HG02623 (cell line): ENCODE data around the gene NASP.
A peak's percentile ranks its signal among the peaks of the same experiment; 100 is the strongest.

Experiments used
- ATAC-seq: cut with Tn5 transposase; IDR thresholded peaks from one replicate; pipeline ENCODE4 v1.9.1; 2021; ENCODE audit warnings: moderate library complexity; ENCODE audit not compliant: unreplicated experiment

The NASP gene, protein sequence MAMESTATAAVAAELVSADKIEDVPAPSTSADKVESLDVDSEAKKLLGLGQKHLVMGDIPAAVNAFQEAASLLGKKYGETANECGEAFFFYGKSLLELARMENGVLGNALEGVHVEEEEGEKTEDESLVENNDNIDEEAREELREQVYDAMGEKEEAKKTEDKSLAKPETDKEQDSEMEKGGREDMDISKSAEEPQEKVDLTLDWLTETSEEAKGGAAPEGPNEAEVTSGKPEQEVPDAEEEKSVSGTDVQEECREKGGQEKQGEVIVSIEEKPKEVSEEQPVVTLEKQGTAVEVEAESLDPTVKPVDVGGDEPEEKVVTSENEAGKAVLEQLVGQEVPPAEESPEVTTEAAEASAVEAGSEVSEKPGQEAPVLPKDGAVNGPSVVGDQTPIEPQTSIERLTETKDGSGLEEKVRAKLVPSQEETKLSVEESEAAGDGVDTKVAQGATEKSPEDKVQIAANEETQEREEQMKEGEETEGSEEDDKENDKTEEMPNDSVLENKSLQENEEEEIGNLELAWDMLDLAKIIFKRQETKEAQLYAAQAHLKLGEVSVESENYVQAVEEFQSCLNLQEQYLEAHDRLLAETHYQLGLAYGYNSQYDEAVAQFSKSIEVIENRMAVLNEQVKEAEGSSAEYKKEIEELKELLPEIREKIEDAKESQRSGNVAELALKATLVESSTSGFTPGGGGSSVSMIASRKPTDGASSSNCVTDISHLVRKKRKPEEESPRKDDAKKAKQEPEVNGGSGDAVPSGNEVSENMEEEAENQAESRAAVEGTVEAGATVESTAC

DNA sequence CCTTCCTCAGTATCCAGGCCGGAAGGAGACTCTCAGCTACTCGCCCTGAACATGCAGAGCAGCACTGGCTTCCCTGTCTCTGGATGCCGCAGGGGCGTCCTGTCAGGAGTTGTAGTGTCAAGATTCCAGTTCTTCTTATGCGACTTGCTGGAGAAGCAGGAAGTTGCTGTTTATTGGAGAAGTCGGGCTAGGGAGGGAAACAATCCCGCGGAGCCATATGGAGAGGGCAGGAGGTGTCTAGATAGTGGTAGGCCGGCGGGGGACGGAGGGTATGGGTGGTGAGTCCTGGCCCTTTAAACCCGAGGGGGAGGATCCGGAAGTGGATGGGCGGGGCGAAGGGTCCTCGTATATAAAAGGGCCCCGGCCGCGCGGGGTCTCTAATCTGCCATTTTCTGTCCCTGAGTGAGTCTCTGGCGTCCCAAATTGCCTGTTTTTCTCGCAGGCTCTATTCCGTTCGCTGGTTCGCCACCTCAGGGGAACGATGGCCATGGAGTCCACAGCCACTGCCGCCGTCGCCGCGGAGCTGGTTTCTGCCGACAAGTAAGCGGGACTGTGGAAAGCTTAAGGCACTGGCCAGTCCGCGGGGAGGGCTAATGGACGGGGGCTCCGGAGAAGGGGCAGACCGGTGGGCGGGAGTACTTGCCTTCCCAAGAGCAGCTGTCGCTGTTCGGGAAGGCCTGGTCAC lies at the start of gene NASP:
Gene NASP, plus strand, starts transcription at position 376 of the 685 bp plus-strand sequence. Its CDS starts 106 bp downstream, at position 482.
- peak; percentile 37 for ATAC-seq

DNA sequence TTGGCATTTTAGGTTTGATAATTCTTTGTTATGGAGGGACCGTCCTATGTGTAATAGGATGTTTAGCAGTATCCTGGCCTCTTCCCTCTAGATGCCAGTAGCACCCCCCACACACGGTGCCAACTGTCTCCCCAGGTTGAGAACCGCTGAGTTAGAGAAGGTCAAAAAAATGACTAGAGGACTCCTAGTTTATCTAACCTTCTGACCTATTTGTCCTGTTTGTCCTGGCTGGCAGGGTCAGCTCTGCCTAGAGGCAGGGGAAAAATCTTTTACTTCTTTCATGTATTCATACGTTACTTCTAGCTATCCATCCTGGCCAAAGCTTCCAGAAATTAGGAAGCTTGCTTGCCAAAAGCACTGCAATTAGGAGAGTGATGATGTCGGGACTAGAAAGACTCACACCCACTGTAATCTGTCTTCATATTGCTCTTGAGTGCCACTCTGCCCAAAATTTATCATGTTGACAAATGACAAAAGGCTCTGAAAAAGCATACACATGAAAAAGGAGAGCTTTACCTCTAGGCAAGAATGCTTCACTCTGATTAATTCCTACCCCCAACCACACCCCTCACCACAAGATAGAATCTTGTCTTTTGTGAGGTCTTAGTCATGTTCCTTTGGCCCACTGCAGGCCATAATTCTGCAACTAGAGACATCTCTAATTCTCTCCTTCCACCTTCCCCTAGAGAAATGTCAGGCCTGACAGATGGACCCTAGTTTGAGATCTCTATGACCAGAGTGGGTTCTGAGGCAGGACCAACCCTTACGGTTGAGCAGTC lies 47.7 kb upstream of the NASP start:
- no peak for ATAC-seq

DNA sequence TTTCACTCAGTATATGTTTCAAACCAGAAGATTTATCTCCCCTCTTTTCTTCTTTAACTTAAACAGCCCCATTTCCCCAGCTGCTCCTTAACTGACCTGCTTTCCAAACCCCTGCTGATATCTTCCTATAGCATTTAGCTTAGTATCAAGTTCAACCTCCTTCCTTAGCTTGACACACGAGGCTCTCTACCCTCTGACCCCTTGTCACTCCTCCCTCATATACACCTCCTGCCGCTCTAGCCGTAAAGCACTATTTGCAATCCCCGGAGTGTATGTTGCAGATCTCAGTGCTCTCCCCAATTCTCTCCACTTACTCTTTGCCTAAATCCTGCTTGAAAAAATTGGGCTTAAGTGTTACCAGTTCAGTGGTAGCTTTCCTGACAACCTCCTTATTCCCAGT lies 47.0 kb upstream of the NASP start:
- ATAC-seq: no peak

DNA sequence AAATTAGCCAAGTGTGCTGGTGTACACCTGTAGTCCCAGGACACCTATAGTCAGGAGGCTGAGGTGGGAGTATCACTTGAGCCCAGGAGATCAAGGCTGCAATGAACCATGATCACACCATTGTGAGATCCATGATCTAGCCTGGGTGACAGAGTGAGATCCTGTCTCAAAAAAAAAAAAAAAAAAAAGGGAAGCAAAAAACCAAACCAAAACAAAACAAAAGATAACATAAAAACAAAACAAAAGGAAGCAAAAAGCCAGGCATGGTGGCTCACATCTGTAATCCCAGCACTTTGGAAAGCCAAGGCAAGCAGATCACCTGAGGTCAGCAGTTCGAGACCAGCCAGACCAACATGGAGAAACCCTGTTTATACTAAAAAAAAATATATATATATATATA lies 42.6 kb upstream of the NASP start:
- no peak for ATAC-seq

DNA sequence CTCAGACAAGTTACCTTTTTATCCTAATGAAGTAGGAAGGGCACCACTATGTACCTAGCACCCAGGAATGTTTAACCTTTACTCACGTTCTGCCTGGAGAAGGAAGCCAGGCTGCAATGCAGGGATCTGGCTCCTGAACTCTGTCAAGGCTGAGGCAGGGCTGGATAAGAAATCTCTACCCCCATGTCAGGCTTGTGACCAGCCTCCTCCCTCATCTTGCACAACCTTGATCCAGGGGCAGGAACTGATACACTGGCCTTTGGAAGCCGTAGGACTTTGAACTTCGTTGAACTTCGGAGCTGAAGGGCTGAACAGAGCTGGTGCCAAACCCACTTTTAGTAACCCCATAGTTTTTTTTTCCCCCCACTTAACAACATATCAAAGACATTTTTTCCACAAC lies 41.2 kb upstream of the NASP start:
- ATAC-seq: no peak

DNA sequence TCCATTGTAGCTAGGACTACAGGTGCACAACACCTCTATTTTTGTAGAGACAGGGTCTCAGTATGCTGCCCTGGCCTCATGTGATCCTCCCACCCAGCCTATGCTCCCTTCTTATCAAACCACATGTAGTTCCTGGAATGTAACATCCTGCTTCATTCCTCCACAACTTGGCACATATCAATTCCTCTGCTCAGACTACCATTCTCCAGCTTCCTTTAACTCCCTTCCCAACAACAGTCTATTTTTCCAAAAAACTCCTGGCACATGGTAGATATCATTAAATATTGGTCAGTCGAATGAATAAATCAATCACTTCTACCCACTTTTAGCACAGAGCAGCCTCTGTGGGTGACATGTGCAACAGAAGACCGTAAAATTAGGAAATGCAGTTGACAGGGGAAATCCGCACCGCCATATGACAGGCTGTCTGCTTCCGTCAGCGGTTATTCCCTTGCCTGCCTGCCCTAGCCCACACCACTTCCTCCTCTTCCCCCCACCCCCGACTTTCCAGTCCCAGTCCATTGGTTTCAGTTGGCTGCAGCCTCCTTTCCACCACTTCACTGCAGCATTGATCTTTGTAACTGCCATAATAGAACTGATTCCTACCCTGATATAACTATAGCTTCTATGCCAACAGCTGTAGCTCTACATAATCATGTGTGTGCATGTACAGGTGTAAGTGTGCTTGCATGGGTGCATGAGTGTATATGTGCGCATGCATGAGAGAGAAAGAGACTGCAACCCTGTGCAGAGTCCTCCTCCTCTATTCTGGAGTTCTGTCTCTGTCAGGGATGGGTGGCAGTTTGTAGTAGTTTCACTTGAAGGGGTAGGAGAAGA lies 40.0 kb upstream of the NASP start:
- ATAC-seq: no peak

DNA sequence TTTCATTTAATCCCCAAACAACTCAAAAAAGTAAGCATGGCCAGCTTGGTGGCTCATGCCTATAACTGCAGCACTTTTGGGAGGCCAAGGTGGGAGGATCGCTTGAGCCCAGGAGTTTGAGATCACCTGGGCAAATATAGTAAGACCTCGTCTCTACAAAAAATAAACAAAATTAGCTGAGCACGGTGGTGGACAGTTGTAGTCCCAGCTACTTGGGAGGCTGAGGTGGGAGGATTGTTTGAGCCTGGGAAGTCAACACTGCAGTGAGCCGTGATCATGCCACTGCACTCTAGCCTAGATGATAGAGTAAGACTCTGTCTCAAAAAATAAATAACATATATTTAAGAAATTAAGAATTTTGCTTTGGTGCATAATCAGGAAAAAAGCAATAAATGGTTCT lies 39.3 kb upstream of the NASP start:
- ATAC-seq: no peak

DNA sequence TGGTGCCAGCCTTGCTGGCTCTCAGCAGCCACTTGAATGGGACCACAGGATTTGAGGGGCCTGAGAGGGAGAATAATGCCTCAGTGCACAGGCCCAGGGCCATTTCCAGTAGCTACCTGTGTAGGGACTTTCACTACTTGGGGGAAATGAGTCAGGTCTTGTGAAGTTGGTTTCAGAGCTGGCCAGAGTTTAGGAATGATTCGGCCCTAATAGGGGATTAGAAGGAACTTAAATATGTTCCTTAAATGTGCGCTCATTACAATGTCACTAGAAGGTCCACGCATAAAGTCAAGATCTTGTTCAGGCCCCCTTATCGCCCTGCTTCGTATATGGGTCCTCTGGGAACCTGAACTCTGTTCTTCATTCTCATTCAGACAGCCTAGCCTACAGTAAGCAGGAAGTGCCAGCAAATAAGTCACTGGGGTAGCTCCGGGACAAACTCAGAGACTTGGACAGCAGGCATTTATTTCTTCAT lies 38.8 kb upstream of the NASP start:
- ATAC-seq: no peak

DNA sequence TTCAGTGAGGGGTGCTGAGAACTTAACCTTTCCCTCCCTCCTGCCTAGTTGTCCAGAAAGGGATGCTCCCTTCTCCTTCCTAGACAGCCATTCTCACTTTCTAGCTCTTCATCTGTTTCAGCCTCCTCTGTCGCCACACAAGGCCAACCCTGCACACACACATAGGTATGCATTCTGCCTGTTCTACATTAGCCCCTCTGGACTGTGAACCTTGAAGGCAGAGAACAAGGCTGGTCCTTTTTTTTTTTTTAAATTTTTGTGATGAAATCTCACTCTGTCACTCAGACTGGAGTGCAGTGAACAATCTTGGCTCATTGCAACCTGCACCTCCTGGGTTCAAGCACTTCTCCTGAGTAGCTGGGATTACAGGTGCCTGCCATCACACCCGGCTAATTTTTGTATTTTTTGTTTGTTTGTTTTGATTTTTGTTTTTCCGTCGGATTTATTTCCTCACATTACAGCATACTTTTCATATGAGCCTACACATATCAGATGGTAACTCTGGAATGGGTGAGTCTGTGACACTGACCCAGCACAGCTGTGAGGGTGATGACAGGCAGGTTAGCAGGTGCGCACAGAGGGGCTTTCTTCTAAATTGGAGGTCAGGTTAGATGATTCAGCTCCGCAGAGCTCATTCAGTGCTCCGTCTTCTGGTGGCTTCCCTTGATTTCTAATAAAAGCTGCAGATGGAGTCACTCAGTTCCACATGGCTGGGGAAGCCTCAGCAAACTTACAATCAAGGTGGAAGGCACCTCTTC lies 38.1 kb upstream of the NASP start:
- no peak for ATAC-seq

DNA sequence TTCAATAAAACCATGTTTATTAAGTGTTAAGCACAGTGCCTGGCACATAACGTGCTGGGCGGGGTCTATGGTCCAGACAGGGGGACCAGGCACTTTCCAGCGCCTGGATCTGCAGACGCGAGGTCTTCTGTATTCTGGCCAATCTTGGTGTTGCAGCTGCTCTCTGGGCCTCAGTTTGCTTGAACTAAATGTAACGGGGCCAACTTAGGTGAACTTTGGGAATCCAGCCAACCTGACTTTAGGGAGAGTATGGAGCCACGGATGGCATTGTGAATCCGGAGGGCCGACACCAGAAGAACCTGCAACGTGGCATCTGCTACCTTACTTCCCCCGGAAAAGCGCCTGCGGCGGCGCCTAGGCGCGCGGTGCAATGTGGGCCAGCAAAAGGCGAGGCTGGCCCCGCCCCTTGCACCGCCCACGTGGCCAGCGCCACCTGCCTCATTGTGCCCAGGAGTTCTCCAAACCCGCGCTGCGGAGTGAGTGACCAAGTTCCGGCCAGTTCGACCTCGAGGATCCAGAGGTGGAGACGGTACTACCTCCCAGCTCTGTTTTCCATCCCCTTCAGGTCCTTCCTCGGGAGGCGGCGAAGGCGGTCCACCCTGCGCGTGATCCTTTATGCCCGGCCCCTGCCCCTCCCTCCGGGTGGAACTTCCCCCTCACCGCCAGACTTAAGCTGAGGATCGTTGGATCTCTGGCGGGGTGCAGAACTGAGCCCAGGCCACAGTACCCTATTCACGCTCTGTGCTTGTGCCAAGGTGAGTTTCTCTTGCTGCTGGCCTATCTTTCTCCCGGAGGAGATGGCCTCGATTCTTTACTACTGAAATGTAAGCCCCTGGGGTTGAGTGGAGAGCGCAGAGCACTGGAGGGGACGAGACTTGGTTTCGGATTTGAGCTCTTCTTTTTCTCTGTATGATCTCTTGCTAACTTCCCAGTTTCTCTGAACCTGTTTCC lies 33.2 kb upstream of the NASP start, which contains the start of gene AKR1A1:
Gene AKR1A1, plus strand, starts transcription at position 426 of the 951 bp plus-strand sequence. CDS start 10,969 bp downstream, outside the sequence.
- ATAC-seq: peak; percentile 88

DNA sequence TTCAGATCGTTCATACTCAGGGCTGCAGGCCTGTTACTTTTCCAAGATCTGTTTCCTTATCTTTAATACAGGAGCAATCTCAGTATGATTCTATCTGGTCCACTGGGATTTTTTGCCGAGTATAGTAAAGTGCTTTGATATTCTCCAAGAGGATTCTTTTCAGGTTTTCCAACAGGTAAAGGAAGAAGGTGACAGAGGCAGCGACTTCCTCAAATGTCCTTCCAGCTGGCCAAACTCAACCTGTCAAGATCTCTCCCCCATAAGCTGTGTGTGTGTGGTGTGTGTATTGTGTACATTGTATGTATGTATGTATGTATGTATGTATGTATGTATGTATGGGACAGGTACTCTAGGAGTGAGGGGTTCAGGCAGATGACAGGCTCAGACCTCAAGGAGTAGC lies 32.2 kb upstream of the NASP start:
- ATAC-seq: no peak

DNA sequence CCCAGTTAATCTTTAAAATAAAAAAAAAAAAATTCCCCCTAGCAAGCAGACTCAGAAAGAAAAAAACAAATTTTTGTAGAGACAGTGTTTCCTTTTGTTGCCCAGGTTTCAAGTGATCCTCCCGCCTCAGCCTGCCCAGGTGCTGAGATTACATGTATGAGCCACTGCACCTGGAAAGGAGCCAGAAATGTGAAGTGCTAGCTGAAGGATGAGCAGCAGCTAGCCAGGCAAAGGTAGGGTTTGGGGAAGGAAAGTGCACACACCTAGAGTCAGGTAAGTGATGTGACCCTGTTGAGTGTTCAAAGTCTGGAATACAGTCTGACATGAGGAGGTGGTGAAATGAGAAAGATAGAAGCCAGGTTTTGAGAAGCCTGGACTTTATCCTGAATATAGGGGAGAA lies 31.5 kb upstream of the NASP start:
- ATAC-seq: no peak

DNA sequence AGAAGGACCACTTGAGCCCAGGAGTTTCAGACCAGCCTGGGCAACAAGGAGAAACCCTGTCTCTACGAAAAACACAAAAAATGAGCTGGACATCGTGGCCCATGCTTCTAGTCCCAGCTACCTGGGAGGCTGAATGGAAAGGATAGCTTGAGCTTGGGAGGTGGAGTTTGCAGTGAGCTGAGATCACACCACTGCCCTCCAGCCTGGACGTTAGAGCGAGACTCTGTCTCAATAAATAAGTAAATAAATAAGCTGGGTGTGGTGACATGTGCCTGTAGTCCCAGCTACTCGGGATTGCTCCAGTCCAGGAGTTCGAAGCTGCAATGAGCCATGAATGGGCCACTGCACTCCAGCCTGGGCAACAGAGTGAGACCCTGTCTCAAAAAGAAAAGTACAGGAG lies 29.6 kb upstream of the NASP start:
- no peak for ATAC-seq

DNA sequence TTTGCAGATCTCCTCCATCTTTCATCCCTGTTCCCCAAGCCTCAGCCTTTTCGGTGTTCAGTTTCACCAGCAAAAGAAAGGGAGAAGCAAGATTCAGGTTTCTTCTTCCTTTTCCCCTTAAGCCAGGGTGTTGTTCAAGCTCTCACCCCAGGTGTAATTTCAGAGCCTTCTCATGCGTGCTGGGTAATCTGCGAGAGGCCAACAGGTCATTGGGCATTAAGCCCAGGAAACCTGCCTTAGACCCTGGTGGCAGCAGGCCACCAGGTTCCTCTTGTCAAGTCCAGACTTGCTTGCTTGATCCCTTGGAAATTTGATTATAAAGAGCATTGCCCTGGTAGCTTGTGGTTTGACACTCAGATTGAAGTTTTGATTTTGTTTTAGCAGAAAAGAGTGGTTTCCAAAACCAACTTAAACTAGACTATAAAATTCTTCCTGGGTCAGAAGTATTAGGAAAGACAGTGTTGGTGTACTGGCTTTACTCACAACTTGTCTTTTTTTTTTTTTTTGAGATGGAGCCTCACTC lies 26.4 kb upstream of the NASP start:
- ATAC-seq: no peak

DNA sequence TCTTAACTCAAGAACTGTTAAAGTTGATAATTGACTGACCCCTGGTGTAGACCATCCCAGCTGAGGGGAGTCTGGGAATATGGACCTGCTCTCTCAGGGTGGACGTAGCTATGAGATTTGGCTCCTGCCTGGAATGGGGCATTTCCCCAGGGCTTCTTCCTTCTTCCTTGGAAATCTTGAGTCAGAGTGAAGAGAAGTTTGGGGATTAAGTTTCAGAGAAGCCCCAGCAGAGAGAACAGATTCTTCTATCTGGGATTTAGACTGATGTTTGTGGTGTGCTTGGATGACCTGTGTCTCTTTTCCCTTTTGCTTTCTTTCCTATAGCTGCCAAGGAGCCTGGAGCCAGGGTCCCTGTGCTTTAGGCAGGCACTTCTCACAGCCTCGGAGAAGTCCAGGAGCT lies 20.0 kb upstream of the NASP start:
- ATAC-seq: no peak

DNA sequence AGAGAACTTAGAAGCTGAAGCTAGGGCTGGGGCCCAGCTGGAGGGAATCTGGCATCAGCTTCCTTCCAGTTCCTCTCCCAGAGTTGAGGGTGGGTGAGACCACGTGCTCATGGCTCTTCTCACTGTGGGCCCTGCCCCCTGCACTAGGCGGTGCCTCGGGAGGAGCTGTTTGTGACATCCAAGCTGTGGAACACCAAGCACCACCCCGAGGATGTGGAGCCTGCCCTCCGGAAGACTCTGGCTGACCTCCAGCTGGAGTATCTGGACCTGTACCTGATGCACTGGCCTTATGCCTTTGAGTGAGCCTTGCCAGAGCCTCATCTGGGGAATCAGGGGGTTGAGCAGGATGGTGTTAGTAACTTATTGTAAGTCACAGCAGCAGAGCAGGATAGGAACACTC lies 17.1 kb upstream of the NASP start:
- no peak for ATAC-seq

DNA sequence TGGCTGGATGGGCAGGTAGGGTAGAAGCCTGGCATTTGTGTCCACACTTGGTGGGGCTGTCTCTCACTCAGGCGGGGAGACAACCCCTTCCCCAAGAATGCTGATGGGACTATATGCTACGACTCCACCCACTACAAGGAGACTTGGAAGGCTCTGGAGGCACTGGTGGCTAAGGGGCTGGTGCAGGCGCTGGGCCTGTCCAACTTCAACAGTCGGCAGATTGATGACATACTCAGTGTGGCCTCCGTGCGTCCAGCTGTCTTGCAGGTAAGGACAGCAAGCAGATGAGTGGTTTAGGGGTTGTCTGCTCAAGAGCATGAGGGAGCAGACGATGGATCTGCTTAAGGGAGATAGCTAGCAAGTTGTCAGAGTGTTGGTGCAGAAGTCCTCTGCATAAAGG lies 15.9 kb upstream of the NASP start:
- ATAC-seq: no peak

DNA sequence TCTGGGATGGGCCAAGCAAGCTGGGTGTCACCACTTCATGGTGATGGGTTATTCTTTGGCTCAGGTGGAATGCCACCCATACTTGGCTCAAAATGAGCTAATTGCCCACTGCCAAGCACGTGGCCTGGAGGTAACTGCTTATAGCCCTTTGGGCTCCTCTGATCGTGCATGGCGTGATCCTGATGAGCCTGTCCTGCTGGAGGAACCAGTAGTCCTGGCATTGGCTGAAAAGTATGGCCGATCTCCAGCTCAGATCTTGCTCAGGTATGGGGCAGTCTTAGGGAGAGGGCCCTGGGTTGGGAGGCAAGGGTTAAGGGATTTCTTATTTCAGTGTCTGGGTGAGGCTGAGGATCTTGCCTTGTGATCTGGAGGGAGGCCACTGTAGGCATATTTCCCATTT lies 15.4 kb upstream of the NASP start:
- ATAC-seq: no peak
